Natural killer cell treated with Interleukin-12 subunit alpha and Interleukin-12 subunit beta and Interleukin-15 and Interleukin-18, amount 100 ng/mL, for 72 hours (primary cell): ENCODE results near the gene CDC42BPB. TPM values are rescaled to one million over a fixed set of nuclear protein-coding genes. Genes with fewer than 3 reads are reported as not detected.
A peak's percentile ranks its signal among the peaks of the same experiment; 100 is the strongest.
"Not testable (repeated sequence)": the region's sequence is repeated elsewhere in the genome, so short reads cannot be mapped to it uniquely, and the experiment has no call there.

Experiments
- ATAC-seq, 2 donors: fragments of 150-1000 bp; cut with Tn5 transposase in 1 of 2; sonication (Bioruptor Pico), chemical (Tn5 transposase) in 1 of 2; 2 replicates each; pipeline ENCODE4 v1.10.0; 2021
- DNase-seq: peaks from one replicate; pipeline ENCODE4 v3.0.0; 2022; ENCODE audit warnings: low spot score
- H3K27ac Mint-ChIP-seq, 2 donors: 1 replicate in 1 of 2; 2 replicates in 1 of 2; pipeline ENCODE4 v1.8.0; 2022; ENCODE audit warnings: mixed read lengths in 2 of 2, mild to moderate bottlenecking in 1 of 2, moderate library complexity in 1 of 2
- H3K27me3 Mint-ChIP-seq, 2 donors: 1 replicate in 1 of 2; 2 replicates in 1 of 2; pipeline ENCODE4 v1.8.0; 2022; ENCODE audit warnings: mixed read lengths in 2 of 2
- H3K36me3 Mint-ChIP-seq: one replicate; pipeline ENCODE4 v1.8.0; 2022; ENCODE audit warnings: mixed read lengths
- H3K4me1 Mint-ChIP-seq, 2 donors: 1 replicate in 1 of 2; 2 replicates in 1 of 2; pipeline ENCODE4 v1.8.0; 2022; ENCODE audit warnings: low read depth in 2 of 2, mixed read lengths in 2 of 2, mild to moderate bottlenecking in 1 of 2
- H3K4me3 Mint-ChIP-seq: one replicate; pipeline ENCODE4 v1.8.0; 2022; ENCODE audit warnings: mixed read lengths
- H3K9me3 Mint-ChIP-seq: 2 replicates; pipeline ENCODE4 v1.8.0; 2022; ENCODE audit warnings: mixed read lengths
- total RNA-seq, 2 donors: library from RNA; stranded (reverse); gene quantifications; one replicate each; pipeline ENCODE4 v1.2.3, GENCODE V29; 2022

Gene CDC42BPB
- total RNA-seq, 2 donors from 2014 or later, result 2.2 to 3.6 TPM

DNA sequence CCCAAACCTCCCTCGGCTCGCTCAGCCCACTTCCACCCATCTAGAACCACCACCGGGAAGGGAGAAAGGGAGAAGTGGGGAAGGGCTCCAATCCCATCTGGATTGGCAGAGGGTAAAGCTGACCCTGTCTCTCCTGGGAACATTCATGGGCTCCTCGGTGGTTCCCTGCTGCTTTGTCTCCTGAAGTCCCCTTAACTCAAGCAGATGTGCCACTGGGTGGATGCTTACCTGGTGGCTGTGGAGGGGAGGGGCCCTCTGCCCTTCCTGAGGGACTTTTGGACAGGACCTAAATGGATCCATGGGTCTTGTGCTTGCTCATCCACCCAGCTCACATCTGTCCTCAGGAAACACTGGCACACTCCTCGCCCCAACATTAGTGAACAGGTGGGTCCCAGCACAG, 2.2 kb upstream of the CDC42BPB start:
- Mint-ChIP-seq H3K4me3 (no peak overlapping the region), H3K27ac (no peak overlapping the region), H3K9me3 (no peaks in the 10 kb centered on the region), H3K27me3 (peaks cover 28 to 39% of the 10 kb centered on the region in 2 donors), H3K36me3 (no peaks in the 10 kb centered on the region), H3K4me1 (peaks cover 0 to 3% of the 10 kb centered on the region in 2 donors)
- DNase-seq, result no peak
- no peak for ATAC-seq

DNA sequence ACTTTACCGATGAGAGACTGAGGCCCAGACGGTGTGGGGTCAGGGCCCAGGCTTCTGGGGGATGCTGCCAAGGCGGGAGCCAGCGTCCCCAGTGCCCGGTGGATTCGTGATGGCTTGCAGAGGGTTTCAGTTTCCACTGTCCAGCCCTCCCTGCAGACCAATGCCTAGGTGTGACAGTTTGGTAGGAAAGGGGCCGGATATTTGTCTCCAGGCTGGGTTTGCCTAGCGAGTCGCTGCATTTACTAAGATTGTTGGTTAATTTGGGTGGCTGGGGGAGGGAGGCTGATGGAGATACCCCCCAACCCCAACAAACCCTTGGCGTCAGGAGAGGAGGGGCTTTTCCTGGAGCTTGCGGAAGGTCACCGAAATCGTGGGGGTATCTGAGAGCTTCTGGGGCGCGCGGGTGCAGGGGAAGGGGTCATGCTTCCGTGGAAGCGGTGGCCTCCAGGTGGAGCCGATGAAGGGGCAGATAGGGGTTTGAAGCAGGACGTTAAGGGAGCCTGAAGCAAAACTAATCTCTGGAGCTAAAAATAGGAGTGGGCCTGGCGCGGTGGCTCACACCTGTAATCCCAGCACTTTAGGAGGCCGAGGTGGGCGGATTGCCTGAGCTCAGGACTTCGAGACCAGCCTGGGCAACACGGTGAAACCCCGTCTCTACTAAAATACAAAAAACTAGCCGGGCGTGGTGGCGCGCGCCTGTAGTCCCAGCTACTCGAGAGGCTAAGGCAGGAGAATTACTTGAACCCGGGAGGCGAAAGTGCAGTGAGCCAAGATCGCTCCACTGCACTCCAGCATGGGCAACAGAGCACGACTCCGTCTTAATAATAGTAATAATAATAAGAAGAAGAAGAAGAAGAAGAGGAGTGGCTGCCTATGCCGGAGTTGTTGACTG, 1.1 kb upstream of the CDC42BPB start:
- Mint-ChIP-seq H3K36me3 (no peaks in the 10 kb centered on the region), H3K4me3 (no peak overlapping the region), H3K4me1 (peaks cover 0 to 3% of the 10 kb centered on the region in 2 donors), H3K9me3 (no peaks in the 10 kb centered on the region), H3K27ac (no peak overlapping the region), H3K27me3 (peaks cover 28 to 39% of the 10 kb centered on the region in 2 donors)
- DNase-seq, result no peak
- ATAC-seq, result no peak

DNA sequence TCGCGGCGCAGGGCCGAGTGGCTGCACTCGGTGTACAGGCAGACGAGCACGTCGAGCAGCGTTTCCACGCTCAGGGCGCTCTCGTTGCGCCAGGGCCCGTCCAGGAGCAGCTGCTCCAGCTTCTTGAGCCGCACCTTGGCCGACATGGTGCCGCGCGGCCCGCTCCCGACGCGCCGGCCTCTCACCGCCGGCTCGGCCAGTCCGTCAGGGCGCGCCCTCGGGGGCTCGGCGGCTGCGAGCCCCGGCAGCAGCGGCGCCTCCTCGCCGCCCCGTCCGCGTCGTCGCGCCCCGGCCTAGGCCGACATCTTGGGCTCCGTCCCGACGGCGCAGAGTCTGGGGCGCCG, 349 bp downstream of the CDC42BPB start:
- peak in 1 of 2 donors; percentile 15 for ATAC-seq
- Mint-ChIP-seq H3K27ac (no peak overlapping the region), H3K36me3 (no peaks in the 10 kb centered on the region), H3K4me3 (no peak overlapping the region), H3K4me1 (peaks cover 0 to 3% of the 10 kb centered on the region in 2 donors), H3K27me3 (peaks cover 28 to 37% of the 10 kb centered on the region in 2 donors), H3K9me3 (no peaks in the 10 kb centered on the region)
- no peak for DNase-seq

DNA sequence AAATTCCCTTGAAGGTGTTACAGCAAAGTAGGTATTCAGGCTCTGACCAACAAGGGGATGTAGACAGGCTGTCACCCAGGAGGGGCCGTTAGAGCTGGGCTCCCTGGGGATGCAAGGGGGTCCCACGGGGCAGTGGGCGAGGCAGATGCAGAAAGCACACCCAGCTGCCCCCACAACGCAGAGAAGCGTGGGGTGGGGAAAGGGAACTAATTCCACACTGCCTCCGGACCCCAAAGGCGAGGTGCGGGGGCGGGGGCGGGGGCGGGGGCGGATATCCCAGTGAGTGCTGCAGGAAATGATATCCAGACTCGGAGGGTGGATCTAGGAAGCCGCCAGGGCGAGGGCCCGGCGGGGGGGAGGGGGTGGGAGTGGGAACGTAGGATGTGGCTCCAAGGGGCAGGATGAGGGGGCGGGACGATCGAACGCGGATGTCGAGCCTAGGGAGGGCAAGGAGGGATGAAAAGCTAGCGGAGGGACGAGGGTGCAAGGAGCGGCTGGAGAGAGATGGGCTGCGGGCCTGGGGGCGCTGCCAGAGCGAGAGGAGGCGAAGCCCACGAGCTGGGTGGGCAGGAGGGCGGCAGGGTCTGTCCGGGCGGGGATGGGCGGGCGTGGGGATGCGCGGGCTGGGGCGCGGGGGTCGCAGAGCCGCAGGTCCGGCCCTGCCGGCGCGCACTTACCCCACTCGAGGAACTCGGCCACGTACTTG, 874 bp downstream of the CDC42BPB start:
- ATAC-seq (no peak), DNase-seq (no peak)
- no peaks in the 10 kb centered on the region for H3K36me3 Mint-ChIP-seq
- H3K27me3 Mint-ChIP-seq, result peaks cover 25 to 34% of the 10 kb centered on the region in 2 donors
- peaks cover 0 to 3% of the 10 kb centered on the region in 2 donors for H3K4me1 Mint-ChIP-seq
- no peaks in the 10 kb centered on the region for H3K9me3 Mint-ChIP-seq
- no peak overlapping the region for H3K27ac Mint-ChIP-seq
- peak overlapping the region; percentile 66 for H3K4me3 Mint-ChIP-seq

DNA sequence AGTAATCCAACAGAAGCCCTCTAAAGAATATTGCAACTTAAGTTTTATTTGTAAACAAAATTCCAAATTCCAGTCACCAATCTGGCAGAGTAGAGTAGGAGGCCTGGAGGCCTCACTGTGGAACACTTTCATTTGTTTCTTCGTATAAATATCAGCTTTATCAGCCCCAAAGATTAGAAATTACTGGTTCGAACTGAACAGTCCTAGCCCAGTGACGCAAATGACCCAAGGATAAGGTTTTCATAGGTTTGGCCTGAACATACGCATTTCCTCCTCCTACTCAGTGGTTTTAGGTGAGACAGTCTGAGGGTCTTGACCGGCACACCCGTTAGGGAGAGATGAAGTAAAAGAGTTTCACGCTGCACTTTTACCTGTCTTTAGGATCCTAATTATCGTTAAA, 1.7 kb downstream of the CDC42BPB start:
- DNase-seq (no peak), ATAC-seq (no peak)
- peak overlapping the region; percentile 66 for H3K4me3 Mint-ChIP-seq
- H3K9me3 Mint-ChIP-seq, result no peaks in the 10 kb centered on the region
- H3K4me1 Mint-ChIP-seq, result peaks cover 0 to 3% of the 10 kb centered on the region in 2 donors
- H3K36me3 Mint-ChIP-seq, result no peaks in the 10 kb centered on the region
- H3K27me3 Mint-ChIP-seq, result peaks cover 24 to 31% of the 10 kb centered on the region in 2 donors
- H3K27ac Mint-ChIP-seq, result no peak overlapping the region

DNA sequence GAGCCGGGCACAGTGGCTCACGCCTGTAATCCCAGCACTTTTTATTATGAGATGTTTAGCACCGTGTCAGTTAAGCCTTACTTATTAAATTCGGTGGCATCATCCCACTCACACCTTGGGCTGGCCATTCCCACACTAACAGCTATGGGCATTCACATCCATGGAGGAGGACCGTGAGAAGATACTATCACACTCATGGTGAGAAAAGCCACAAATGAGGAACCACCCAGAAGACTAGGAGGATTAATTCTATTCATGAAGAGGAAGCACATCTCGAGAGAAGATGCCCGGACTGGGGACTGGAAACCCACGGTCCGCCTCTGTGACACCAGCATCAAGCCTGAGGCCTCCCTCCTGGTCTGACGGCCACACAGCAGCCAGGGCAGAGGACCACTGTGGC, 4.9 kb downstream of the CDC42BPB start:
- peaks cover 0 to 3% of the 10 kb centered on the region in 2 donors for H3K4me1 Mint-ChIP-seq
- no peak overlapping the region for H3K4me3 Mint-ChIP-seq
- no peak for ATAC-seq
- peaks cover 21 to 29% of the 10 kb centered on the region in 2 donors for H3K27me3 Mint-ChIP-seq
- H3K36me3 Mint-ChIP-seq, result no peaks in the 10 kb centered on the region
- DNase-seq, result no peak
- H3K9me3 Mint-ChIP-seq, result no peaks in the 10 kb centered on the region
- H3K27ac Mint-ChIP-seq, result no peak overlapping the region

DNA sequence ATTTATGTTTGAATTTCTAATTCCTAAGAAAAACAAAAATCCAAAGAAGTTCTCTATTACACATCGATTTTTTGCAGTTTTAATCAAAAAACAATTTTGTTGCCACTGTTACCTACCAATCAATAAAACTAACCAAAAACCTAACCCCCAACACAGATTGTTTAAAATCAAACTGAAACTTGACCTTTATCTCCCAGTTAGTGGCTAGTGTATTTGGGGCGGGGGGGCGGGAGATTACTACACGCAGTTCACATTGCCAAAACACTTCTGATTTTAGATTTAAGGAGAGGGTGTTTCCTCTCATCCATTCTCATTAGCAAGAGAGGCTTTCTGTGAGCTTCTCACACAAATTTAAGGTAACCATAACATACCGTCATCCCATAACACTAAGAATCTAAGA, 6.4 kb downstream of the CDC42BPB start:
- H3K36me3 Mint-ChIP-seq, result no peaks in the 10 kb centered on the region
- DNase-seq, result no peak
- no peaks in the 10 kb centered on the region for H3K9me3 Mint-ChIP-seq
- H3K4me3 Mint-ChIP-seq, result no peak overlapping the region
- ATAC-seq, result no peak
- no peak overlapping the region for H3K27ac Mint-ChIP-seq
- peaks cover 0 to 1% of the 10 kb centered on the region in 2 donors for H3K4me1 Mint-ChIP-seq
- H3K27me3 Mint-ChIP-seq, result peaks cover 24 to 32% of the 10 kb centered on the region in 2 donors

DNA sequence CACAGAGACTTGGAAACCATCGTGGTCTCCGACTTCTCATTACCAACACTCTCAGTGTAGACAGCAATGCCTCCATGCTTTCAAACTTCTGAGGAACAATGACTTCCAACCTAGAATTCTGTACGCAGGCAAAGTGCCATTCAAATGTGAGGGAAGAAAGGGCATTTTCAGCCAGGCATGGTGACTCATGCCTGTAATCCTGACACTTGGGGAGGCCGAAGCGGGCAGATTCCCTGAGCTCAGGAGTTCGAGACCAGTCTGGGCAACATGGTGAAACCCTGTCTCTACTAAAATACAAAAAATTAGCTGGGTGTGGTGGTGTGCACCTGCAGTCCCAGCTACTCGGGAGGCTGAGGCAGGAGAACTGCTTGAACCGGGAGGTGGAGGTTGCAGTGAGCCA, 9.9 kb downstream of the CDC42BPB start:
- H3K4me1 Mint-ChIP-seq, H3K36me3 Mint-ChIP-seq: not testable (repeated sequence)

DNA sequence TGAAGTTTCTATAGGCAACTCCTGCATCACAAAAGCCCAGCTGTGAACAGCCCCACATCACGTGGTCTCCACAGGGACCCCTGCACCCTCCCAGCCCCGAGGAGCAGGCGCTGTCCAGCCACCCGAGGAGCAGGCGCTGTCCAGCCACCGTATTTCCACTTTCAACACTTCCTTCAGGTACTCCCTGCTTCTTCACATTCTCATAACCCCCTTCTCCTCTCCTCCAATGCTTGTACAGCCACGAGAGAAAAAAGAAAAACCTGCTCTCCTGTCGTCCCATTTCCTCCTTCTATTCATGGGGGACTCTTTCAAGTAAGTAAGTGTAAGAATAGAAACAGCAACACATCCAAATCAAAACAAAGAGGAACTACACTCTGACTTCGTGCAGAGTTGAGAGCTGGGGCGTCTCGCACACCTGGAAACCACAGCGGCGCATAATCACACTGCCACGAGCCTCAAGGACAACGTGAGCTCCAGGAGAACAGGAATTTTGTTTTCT, 11.9 kb downstream of the CDC42BPB start:
- DNase-seq, result no peak
- peaks cover 0 to 4% of the 10 kb centered on the region in 2 donors for H3K4me1 Mint-ChIP-seq
- peaks cover 17 to 23% of the 10 kb centered on the region in 2 donors for H3K27me3 Mint-ChIP-seq
- no peak overlapping the region for H3K27ac Mint-ChIP-seq
- no peak for ATAC-seq
- no peaks in the 10 kb centered on the region for H3K36me3 Mint-ChIP-seq
- no peak overlapping the region for H3K4me3 Mint-ChIP-seq
- H3K9me3 Mint-ChIP-seq, result no peaks in the 10 kb centered on the region

More for the DNA sequence above, 9.9 kb downstream of the CDC42BPB start:
- H3K9me3 Mint-ChIP-seq, ATAC-seq, H3K27ac Mint-ChIP-seq, DNase-seq, H3K4me3 Mint-ChIP-seq: not testable (repeated sequence)
- H3K27me3 Mint-ChIP-seq, result peaks cover 17 to 23% of the 10 kb centered on the region in 2 donors

DNA sequence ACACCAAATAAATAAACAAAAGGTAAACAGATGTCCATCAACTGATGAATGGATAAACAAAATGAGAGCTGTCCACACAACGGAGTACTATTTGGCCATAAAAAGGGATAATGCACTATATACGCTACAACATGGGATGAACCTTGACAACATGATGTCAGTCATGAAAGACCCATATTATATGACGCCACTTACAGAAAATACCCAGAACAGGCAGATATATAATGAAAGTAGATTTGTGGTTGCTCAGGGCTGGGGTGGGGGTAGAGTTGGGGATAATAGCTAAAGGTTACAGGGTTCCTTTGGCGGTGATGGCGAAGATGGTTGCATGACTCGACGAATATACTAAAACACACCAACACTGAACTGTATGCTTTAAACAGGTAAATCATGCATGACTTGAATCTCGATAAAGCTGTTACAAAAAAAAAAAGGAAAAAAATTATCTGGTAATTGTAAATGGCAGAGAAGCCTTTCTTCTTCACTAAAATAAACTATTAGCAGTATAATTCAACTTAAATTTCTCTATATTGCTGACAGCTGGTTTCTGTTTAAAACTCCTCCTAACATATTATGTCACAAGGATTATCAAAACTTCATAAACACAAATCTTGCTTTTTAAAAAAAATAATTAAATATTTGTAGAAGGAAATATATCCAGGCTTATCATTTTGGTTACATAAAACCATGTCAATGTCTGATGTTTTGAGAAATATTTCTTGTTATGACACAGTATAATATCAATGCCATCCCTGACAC, 13.9 kb downstream of the CDC42BPB start:
- ATAC-seq (no peak), DNase-seq (no peak)
- no peaks in the 10 kb centered on the region for H3K9me3 Mint-ChIP-seq
- no peak overlapping the region for H3K27ac Mint-ChIP-seq
- H3K4me1 Mint-ChIP-seq, result peaks cover 0 to 4% of the 10 kb centered on the region in 2 donors
- H3K36me3 Mint-ChIP-seq, result no peaks in the 10 kb centered on the region
- H3K27me3 Mint-ChIP-seq, result peaks cover 21 to 23% of the 10 kb centered on the region in 2 donors
- H3K4me3 Mint-ChIP-seq, result no peak overlapping the region

DNA sequence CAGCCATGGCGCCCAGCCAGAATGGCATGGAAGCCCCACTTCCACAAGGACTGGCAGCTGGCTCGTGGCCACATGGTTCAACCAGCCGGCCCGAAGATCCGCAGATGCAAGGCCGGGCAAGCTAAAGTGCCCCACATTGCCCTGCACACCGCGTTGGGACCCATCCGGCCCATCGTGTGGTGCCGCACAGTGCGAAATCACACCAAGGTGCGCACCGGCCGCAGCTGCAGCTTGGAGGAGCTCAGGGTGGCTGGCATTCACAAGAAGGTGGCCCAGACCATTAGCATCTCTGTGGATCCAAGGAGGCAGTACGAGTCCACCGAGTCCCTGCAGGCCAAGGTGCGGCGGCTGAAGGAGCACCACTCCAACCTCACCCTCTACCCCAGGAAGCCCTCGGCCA, 15.9 kb downstream of the CDC42BPB start:
- ATAC-seq (no peak), DNase-seq (no peak)
- H3K27ac Mint-ChIP-seq, result no peak overlapping the region
- no peaks in the 10 kb centered on the region for H3K9me3 Mint-ChIP-seq
- H3K4me1 Mint-ChIP-seq, result peaks cover 0 to 4% of the 10 kb centered on the region in 2 donors
- no peaks in the 10 kb centered on the region for H3K36me3 Mint-ChIP-seq
- H3K27me3 Mint-ChIP-seq, result peaks cover 21% of the 10 kb centered on the region in 2 donors
- H3K4me3 Mint-ChIP-seq, result no peak overlapping the region

DNA sequence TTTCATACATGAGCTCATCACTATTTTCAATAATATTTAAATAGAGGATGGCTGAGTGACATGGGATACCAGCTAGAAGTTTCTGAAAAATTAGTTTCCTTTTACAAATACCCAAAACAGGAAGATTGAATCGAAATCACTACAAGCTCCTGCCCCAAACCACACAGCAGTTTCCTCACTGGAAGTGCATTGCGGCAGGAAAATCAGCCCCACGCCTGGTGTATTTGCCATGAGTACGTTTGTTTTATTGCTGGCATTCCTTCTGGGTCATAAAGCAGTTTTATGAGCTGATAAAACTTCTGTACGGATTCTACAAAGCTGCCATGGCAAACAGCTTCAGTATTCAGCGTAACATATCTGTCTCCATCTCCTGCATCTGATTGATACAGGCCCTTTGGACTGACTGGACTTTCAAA, 23.7 kb downstream of the CDC42BPB start:
- no peaks in the 10 kb centered on the region for H3K36me3 Mint-ChIP-seq

DNA sequence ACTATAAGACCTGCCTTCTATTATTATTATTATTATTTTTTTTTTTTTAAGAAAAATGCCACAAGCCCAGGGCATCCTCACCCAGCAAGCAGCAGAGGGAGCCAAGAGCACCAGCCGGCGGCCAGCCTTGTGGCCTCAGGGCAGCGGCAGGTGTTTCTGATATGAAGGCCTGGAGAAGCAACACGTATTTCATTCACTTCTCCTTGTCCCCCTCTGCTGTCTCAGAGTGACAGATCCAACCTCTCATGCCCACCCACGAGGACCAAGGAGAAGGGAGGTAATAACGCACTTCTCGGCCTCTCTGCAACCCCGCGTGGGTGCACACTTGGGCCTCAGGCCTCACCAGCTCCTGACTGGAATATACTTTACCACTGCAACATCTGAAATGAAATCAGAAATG, 25.4 kb downstream of the CDC42BPB start:
- no peak overlapping the region for H3K4me3 Mint-ChIP-seq
- ATAC-seq, result no peak
- no peaks in the 10 kb centered on the region for H3K9me3 Mint-ChIP-seq
- no peak for DNase-seq
- H3K27me3 Mint-ChIP-seq, result peaks cover 2 to 3% of the 10 kb centered on the region in 2 donors
- no peak overlapping the region for H3K27ac Mint-ChIP-seq
- H3K4me1 Mint-ChIP-seq, result no peaks in the 10 kb centered on the region
- no peaks in the 10 kb centered on the region for H3K36me3 Mint-ChIP-seq

More for the DNA sequence above, 23.7 kb downstream of the CDC42BPB start:
- Mint-ChIP-seq H3K4me1 (no peaks in the 10 kb centered on the region), H3K4me3 (no peak overlapping the region), H3K27ac (no peak overlapping the region), H3K9me3 (no peaks in the 10 kb centered on the region), H3K27me3 (peaks cover 0 to 2% of the 10 kb centered on the region in 2 donors)
- no peak for DNase-seq
- ATAC-seq, result no peak
